BJ (cell line): Measurements from ENCODE around the gene GEMIN7. TPM values are rescaled to one million over a fixed set of nuclear protein-coding genes. Genes with fewer than 3 reads are reported as not detected.
"Not testable (repeated sequence)": the region's sequence is repeated elsewhere in the genome, so short reads cannot be mapped to it uniquely, and the experiment has no call there.

Experiments
- CTCF ChIA-PET: fragments of 350-600 bp; formaldehyde crosslinking; extraction: SDS; loops from one replicate; lab custom pipeline; 2021; ENCODE audit warnings: antibody characterized with exemption, inconsistent platforms; lab: Yijun Ruan, JAX
- POLR2A ChIA-PET: fragments of 300-600 bp; sonication (Branson Sonifier 250); formaldehyde crosslinking; extraction: SDS; loops from one replicate; lab custom pipeline; 2021; ENCODE audit warnings: antibody characterized with exemption; lab: Charles Lee
- DNase-seq: peaks from one replicate; pipeline ENCODE4 v3.0.0-alpha.2; 2011; ENCODE audit warnings: low read depth
- H3K27me3 ChIP-seq: 2 replicates; pipeline ENCODE4 v1.6.0; 2011; ENCODE audit warnings: low read length; ENCODE audit not compliant: control insufficient read depth, insufficient read depth
- H3K36me3 ChIP-seq: 2 replicates; pipeline ENCODE4 v1.5.1; 2011; ENCODE audit warnings: low read length; ENCODE audit not compliant: control insufficient read depth, insufficient read depth
- H3K4me3 ChIP-seq: 2 replicates; pipeline ENCODE4 v1.5.1; 2011; ENCODE audit warnings: low read depth, mild to moderate bottlenecking, control low read depth, low read length
- CTCF ChIP-seq: IDR thresholded peaks from 2 replicates; pipeline ENCODE4 v1.5.1; 2011; ENCODE audit warnings: low read depth, mild to moderate bottlenecking, control low read depth, inconsistent platforms, low read length, moderate library complexity; ENCODE audit not compliant: insufficient read depth
- polyA plus RNA-seq: library from polyadenylated mRNA; depleted of rRNA; stranded (reverse); fragments of >200 nt; gene quantifications from 2 replicates; pipeline ENCODE4 v1.2.3, GENCODE V29; 2011

GEMIN7 gene
- polyA plus RNA-seq, 1 experiment = 25.0 TPM

DNA sequence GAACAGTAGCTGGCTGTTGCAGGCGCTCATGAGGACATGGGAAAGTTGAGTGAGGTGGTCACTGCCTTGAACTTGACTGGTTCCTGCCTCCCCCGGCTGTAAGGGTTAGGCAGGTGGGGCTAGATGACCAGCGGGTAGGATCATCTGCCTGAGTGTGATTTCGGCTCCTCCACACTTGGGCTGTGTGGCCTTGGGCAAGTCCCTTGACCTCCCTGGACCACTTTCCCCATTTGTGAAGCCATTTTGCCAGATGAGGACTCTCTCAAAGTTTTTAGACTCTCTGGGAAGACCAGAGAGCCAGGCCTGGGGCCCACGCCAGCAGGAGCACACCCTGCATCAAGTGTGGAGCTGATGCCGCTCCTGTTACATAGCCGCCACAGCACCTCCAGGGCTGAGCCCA, 23.4 kb downstream of the GEMIN7 start:
- H3K27me3 ChIP-seq = no peaks in the 10 kb centered on the region
- CTCF ChIA-PET = interaction anchor here (2.0 kb wide), 1 partner anchor 23 kb away, joined by 15 read pairs; no protein-coding TSS in a partner anchor

DNA sequence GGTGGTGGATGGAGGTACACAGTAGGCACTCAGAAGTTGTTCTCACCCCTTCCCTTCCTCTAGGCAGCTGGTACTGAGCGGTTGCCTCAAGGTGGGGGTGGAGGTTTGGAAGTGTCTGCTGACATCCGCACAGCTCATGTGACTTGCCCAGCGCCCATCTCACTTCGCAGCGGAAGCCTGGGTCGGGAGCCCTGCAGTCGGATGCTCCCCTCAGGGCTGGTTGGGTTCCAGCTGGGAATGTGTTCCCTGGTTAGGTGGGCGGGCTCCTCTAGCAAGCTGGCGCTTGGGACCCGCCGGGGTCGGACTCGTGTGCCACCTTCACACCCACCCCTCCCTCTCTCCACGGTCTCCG, 24.1 kb downstream of the GEMIN7 start:
- no peak for TF ChIP-seq CTCF
- CTCF ChIA-PET = interaction anchor here (1.7 to 2.0 kb wide), 2 partner anchors 23 to 28 kb away, joined by 4 to 15 read pairs; no protein-coding TSS in a partner anchor
- Histone ChIP-seq H3K27me3 (no peaks in the 10 kb centered on the region), H3K36me3 (no peaks in the 10 kb centered on the region), H3K4me3 (peak overlapping the region; percentile 29)
- POLR2A ChIA-PET = interaction anchor here (0.6 kb wide), 1 partner anchor 20 kb away, joined by 4 read pairs; no protein-coding TSS in a partner anchor
- DNase-seq = no peak

More for the DNA sequence above, 23.4 kb downstream of the GEMIN7 start:
- H3K4me3 ChIP-seq = no peak overlapping the region
- H3K36me3 ChIP-seq = no peaks in the 10 kb centered on the region
- POLR2A ChIA-PET = interaction anchor here (0.6 kb wide), 1 partner anchor 19 kb away, joined by 4 read pairs; no protein-coding TSS in a partner anchor
- no peak for DNase-seq
- no peak for TF ChIP-seq CTCF

DNA sequence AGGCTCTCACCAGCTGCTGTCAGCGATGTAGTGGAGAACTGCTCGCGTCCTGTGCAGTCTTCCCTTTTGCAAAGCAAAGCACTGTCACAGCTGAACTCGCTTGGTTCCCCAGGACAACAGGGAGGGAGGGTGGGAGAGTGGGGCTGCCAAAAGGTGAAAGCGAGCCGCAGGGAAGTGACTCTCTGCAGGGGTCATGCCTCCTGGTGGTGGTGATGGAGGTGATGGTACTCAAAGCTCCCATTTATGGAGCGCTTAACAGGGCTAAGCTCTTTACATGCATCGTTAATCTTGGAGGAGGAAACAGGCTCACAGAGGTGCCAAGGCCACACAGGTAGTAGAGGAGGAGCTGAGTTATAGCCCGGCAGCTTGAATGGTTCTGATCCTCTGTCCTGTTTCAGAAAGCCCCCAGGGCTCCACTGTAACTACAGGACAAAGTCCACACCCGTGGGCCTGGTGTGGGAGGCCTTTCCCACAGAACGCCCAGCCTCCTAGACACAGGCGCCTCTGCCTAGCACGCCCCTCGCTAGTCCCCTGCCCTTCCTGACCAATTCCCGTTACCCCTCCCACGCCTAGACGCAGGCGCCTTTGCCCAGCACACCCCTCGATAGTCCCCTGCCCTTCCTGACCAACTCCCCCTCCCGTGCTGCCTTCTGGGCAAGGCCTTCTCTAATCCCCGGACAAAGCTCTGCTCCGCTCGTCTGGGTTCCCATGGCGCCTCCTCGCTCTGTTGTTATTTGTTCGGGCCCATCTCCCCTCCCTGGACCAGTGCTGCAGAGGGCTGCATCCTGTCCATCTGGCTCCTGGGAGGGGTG, 24.7 kb downstream of the GEMIN7 start:
- no peak for DNase-seq
- H3K27me3 ChIP-seq = no peaks in the 10 kb centered on the region
- peak; percentile 26 for TF ChIP-seq CTCF
- ChIA-PET POLR2A (no interaction called here), CTCF (interaction anchor here (1.7 to 2.0 kb wide), 2 partner anchors 22 to 27 kb away, joined by 4 to 15 read pairs; no protein-coding TSS in a partner anchor)
- no peaks in the 10 kb centered on the region for H3K36me3 ChIP-seq
- peak overlapping the region; percentile 29 for H3K4me3 ChIP-seq

GRCh38 chr19:45104658-45105349, 25.7 kb downstream of the GEMIN7 start:
- ChIA-PET CTCF (interaction anchor here (1.7 to 2.3 kb wide), 2 partner anchors 21 to 26 kb away, joined by 4 to 7 read pairs; no protein-coding TSS in a partner anchor), POLR2A (no interaction called here)
- H3K36me3 ChIP-seq = no peaks in the 10 kb centered on the region

GRCh38 chr19:45106363-45106762, 27.3 kb downstream of the GEMIN7 start:
- POLR2A ChIA-PET = not testable (repeated sequence)
- CTCF ChIA-PET = interaction anchor here (0.6 to 2.3 kb wide), 3 partner anchors 13 to 33 kb away, joined by 3 to 7 read pairs (median 4); no protein-coding TSS in a partner anchor

More at GRCh38 chr19:45104658-45105349, 25.7 kb downstream of the GEMIN7 start:
- Histone ChIP-seq H3K4me3 (no peak overlapping the region), H3K27me3 (no peaks in the 10 kb centered on the region)
- TF ChIP-seq CTCF = no peak
- no peak for DNase-seq

More at GRCh38 chr19:45106363-45106762, 27.3 kb downstream of the GEMIN7 start:
- not testable (repeated sequence) for H3K36me3 ChIP-seq, H3K4me3 ChIP-seq, H3K27me3 ChIP-seq, DNase-seq
